Naive thymus-derived CD8-positive, alpha-beta T cell (primary cell): ENCODE data around the gene MAP7D2. TPM values are rescaled to one million over a fixed set of nuclear protein-coding genes. Genes with fewer than 3 reads are reported as not detected.

Experiments
- ATAC-seq, 2 donors: fragments of 150-1000 bp; cut with Tn5 transposase in 1 of 2; sonication (Bioruptor Pico), chemical (Tn5 transposase) in 1 of 2; 1 replicate in 1 of 2; 2 replicates in 1 of 2; pipeline ENCODE4 v1.10.0; 2021; ENCODE audit warnings: mild to moderate bottlenecking in 2 of 2, moderate library complexity in 2 of 2
- POLR2A ChIA-PET: fragments of 350-600 bp; sonication (Branson Sonifier 250); formaldehyde crosslinking; loops from one replicate; lab custom pipeline; 2021; ENCODE audit warnings: antibody characterized with exemption; lab: Charles Lee
- DNase-seq, 10 donors: peaks; one replicate each; pipeline versions ENCODE4 v3.0.0 to v3.0.0-alpha.2; 2020 to 2022
- H3K27ac Mint-ChIP-seq, 10 donors: one replicate each; pipeline ENCODE4 v1.8.0; 2020 to 2022; ENCODE audit warnings: mild to moderate bottlenecking in 10 of 10, mixed read lengths in 10 of 10, moderate library complexity in 4 of 10, inconsistent platforms in 1 of 10
- H3K27me3 Mint-ChIP-seq, 5 donors: one replicate each; pipeline ENCODE4 v1.8.0; 2021 to 2022; ENCODE audit warnings: mixed read lengths in 5 of 5
- H3K36me3 Mint-ChIP-seq, 3 donors: one replicate each; pipeline ENCODE4 v1.8.0; 2020 to 2022; ENCODE audit warnings: mixed read lengths in 3 of 3, mild to moderate bottlenecking in 2 of 3, inconsistent platforms in 1 of 3
- H3K4me1 Mint-ChIP-seq, 4 donors: one replicate each; pipeline ENCODE4 v1.8.0; 2021 to 2022; ENCODE audit warnings: mixed read lengths in 4 of 4
- H3K4me3 Mint-ChIP-seq, 10 donors: one replicate each; pipeline ENCODE4 v1.8.0; 2020 to 2022; ENCODE audit warnings: mild to moderate bottlenecking in 10 of 10, mixed read lengths in 10 of 10, moderate library complexity in 6 of 10, inconsistent platforms in 1 of 10
- H3K9me3 Mint-ChIP-seq, 9 donors: one replicate each; pipeline ENCODE4 v1.8.0; 2020 to 2022; ENCODE audit warnings: mixed read lengths in 9 of 9, mild to moderate bottlenecking in 3 of 9, inconsistent platforms in 1 of 9, moderate library complexity in 1 of 9
- polyA plus RNA-seq, 3 donors: library from polyadenylated mRNA; unstranded; fragments of 300-500 nt; fragmentation: Illumina TruSeq; gene quantifications; one replicate each; pipeline ENCODE4 v1.2.3, GENCODE V29; 2021
- total RNA-seq, 8 experiments: library from RNA in 2 of 8; stranded (reverse) in 2 of 8; gene quantifications; one replicate each; pipeline ENCODE4 v1.2.3 and lab custom pipeline; 2021 to 2026

Gene MAP7D2
- total and polyA plus RNA-seq, 5 experiments from 2014 or later: 0.16 TPM; not detected in 3

DNA sequence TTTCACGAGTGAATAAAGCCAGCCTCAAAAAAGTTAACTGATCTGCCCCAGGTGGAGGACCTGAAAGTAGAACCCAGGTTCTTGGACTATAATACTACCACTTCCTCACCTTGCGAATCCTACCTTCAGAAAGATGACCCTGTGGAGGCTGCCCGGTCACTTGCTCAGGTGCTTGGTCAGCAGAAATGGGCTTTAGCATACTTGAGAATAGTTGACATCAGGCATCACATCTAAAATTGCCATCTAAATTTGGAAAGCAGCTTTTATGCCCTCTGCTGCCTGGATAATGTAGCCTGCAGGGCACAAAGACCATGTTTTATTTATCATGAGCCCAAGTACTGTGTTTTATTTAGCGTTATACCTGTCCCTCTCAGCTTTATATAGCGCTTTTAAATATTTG is 128.9 kb downstream of the MAP7D2 start:
- H3K27ac Mint-ChIP-seq: no peak overlapping the region
- no peak for ATAC-seq
- no peaks in the 10 kb centered on the region for H3K27me3 Mint-ChIP-seq
- DNase-seq: no peak
- POLR2A ChIA-PET: no interaction called here
- H3K9me3 Mint-ChIP-seq: peaks cover 0 to 7% (median 0%) of the 10 kb centered on the region in 9 donors
- peaks cover 0 to 9% (median 2%) of the 10 kb centered on the region in 3 donors for H3K36me3 Mint-ChIP-seq
- H3K4me1 Mint-ChIP-seq: peaks cover 11 to 28% (median 20%) of the 10 kb centered on the region in 4 donors
- H3K4me3 Mint-ChIP-seq: no peak overlapping the region

GRCh38 chrX:19986531-19986930 is 130.2 kb downstream of the MAP7D2 start:
- Mint-ChIP-seq H3K9me3 (peaks cover 0 to 3% (median 0%) of the 10 kb centered on the region in 9 donors), H3K27me3 (no peaks in the 10 kb centered on the region)
- DNase-seq: no peak

DNA sequence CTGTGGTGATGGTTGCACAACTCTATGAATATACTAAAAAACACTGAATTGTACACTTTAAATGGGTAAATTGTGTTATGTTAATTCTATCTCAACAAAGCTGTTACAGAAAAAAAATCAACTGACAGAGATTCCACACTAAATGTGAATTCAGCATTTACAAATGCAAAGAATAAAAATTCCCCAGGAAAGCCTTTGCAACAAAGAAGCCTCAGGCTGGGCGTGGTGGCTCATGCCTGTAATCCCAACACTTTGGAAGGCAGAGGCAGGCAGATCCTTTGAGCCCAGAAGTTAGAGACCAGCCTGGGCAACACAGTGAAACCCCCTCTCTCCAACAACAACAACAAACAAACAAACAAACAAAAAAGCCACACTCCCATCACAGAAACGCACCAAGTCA is 134.8 kb downstream of the MAP7D2 start:
- Mint-ChIP-seq H3K9me3 (peaks cover 0 to 13% (median 0%) of the 10 kb centered on the region in 9 donors), H3K36me3 (peaks cover 11 to 15% (median 12%) of the 10 kb centered on the region in 3 donors), H3K4me3 (peak overlapping the region in 1 of 10 donors; percentile 38), H3K4me1 (peaks cover 12 to 34% (median 27%) of the 10 kb centered on the region in 4 donors), H3K27me3 (no peaks in the 10 kb centered on the region), H3K27ac (peak overlapping the region in 3 of 10 donors; percentile 3 to 66 (median 26))
- POLR2A ChIA-PET: interaction anchor here (0.7 kb wide), 1 partner anchor 364 kb away, joined by 4 read pairs; no protein-coding TSS in a partner anchor
- DNase-seq: no peak
- no peak for ATAC-seq

More at GRCh38 chrX:19986531-19986930, 130.2 kb downstream of the MAP7D2 start:
- H3K27ac Mint-ChIP-seq: peak overlapping the region in 2 of 10 donors; percentile 3 to 13
- peak overlapping the region in 1 of 10 donors; percentile 22 for H3K4me3 Mint-ChIP-seq
- POLR2A ChIA-PET: no interaction called here
- H3K36me3 Mint-ChIP-seq: peaks cover 0 to 9% (median 2%) of the 10 kb centered on the region in 3 donors
- peaks cover 11 to 32% (median 25%) of the 10 kb centered on the region in 4 donors for H3K4me1 Mint-ChIP-seq
- no peak for ATAC-seq

GRCh38 chrX:19975845-19976244 is 140.9 kb downstream of the MAP7D2 start:
- H3K36me3 Mint-ChIP-seq: peaks cover 12 to 19% (median 14%) of the 10 kb centered on the region in 3 donors
- no peak for ATAC-seq
- no peaks in the 10 kb centered on the region for H3K27me3 Mint-ChIP-seq
- no peak overlapping the region for H3K4me3 Mint-ChIP-seq
- peaks cover 11 to 24% (median 16%) of the 10 kb centered on the region in 4 donors for H3K4me1 Mint-ChIP-seq
- no peak for DNase-seq
- H3K9me3 Mint-ChIP-seq: peaks cover 0 to 15% (median 0%) of the 10 kb centered on the region in 9 donors
- H3K27ac Mint-ChIP-seq: peak overlapping the region in 1 of 10 donors; percentile 22
- POLR2A ChIA-PET: no interaction called here

- Mint-ChIP-seq H3K27ac (no peak overlapping the region), H3K36me3 (peaks cover 7 to 17% (median 15%) of the 10 kb centered on the region in 3 donors), H3K4me3 (no peak overlapping the region), H3K9me3 (peaks cover 0 to 10% (median 0%) of the 10 kb centered on the region in 9 donors), H3K4me1 (peaks cover 6 to 17% (median 10%) of the 10 kb centered on the region in 4 donors), H3K27me3 (no peaks in the 10 kb centered on the region)
- POLR2A ChIA-PET: no interaction called here
- no peak for DNase-seq
- no peak for ATAC-seq
These were observed 143.7 kb downstream of the MAP7D2 start for GRCh38 chrX:19972984-19973383.

DNA sequence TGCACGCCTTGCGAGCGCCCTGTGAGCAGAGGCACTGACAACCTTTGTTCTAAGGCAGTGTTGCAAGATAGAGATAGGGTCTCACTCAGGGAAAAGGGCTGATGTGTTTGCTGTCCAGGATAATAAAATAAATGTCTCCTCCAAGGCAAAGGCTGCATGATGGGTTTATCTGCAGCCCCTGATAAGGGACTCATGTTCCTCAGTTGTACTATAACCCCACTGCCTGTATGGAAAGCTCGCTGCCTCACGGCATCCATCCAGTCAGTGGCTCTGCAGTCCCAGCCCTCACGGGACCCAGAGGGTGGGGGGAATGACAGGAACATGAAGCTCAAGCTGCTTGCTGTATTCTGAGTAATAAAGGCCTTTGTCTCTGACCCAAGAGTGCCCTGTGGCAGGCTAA is 148.4 kb downstream of the MAP7D2 start:
- Mint-ChIP-seq H3K36me3 (peaks cover 0 to 38% (median 16%) of the 10 kb centered on the region in 3 donors), H3K27me3 (no peaks in the 10 kb centered on the region), H3K4me3 (no peak overlapping the region)

GRCh38 chrX:19966056-19966455 is 150.7 kb downstream of the MAP7D2 start:
- Mint-ChIP-seq H3K4me3 (no peak overlapping the region), H3K4me1 (peaks cover 0 to 10% (median 5%) of the 10 kb centered on the region in 4 donors), H3K9me3 (no peaks in the 10 kb centered on the region), H3K27ac (peak overlapping the region in 2 of 10 donors; percentile 9 to 39), H3K36me3 (peaks cover 0 to 47% (median 16%) of the 10 kb centered on the region in 3 donors), H3K27me3 (no peaks in the 10 kb centered on the region)
- DNase-seq (no peak), ATAC-seq (no peak)
- POLR2A ChIA-PET: no interaction called here

More for the DNA sequence above, 148.4 kb downstream of the MAP7D2 start:
- ATAC-seq (no peak), DNase-seq (no peak)
- H3K27ac Mint-ChIP-seq: no peak overlapping the region
- peaks cover 0 to 14% (median 6%) of the 10 kb centered on the region in 4 donors for H3K4me1 Mint-ChIP-seq
- no peaks in the 10 kb centered on the region for H3K9me3 Mint-ChIP-seq
- POLR2A ChIA-PET: no interaction called here

DNA sequence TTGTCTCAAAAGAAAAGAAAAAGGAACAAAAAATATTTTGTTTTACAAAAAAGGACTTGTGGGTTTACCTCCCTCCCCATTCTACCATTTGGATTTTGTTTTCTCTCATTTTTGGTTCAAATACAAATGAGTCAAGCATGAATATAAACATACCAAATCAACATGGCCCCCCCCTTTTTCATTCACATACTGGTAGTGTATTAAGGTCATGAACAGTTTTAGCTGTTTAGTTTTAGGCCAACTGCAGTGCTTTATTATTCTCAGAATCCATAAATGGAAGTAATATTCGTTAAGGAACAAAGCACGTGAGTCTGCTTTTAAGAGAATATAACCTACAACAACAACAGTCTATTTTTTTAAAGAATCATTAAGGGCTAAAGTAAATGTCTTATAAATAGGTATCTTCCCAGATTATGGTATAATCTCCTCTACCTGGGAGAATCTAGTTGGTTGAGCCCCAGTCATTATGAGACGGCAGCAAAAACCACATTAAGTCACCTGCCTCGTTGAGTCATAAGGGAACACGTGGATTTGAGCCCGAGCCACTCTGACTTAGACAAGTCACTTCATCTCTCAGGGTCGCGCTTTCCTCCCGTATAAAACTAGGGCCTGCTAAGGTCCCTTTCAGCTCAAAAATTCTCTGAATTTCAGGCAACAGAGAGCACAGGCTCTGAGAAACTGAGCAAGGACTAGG is 152.5 kb downstream of the MAP7D2 start:
- POLR2A ChIA-PET: no interaction called here
- Mint-ChIP-seq H3K36me3 (peaks cover 0 to 44% (median 16%) of the 10 kb centered on the region in 3 donors), H3K4me1 (peaks cover 0 to 8% (median 4%) of the 10 kb centered on the region in 4 donors), H3K9me3 (no peaks in the 10 kb centered on the region), H3K27me3 (no peaks in the 10 kb centered on the region), H3K4me3 (no peak overlapping the region), H3K27ac (no peak overlapping the region)
- no peak for DNase-seq
- no peak for ATAC-seq

DNA sequence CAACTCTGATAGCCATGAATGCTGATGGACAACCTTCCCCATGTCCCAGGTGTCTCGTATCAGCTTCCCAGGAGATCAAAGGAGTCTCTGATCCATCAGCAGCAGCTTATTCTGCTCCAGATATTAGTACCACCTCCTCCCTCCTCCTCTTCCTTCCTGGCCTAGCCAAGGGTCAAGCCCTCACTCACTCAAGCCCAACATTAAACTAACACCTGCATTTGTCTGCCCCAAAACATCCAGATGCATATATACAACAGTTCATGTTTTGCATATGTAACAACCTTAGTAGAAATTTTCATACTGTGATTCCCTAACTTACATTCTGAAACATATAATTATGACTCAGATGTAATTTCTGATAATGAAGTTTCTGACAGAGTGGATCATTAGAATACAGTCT is 155.8 kb downstream of the MAP7D2 start:
- no peak for DNase-seq
- Mint-ChIP-seq H3K27ac (no peak overlapping the region), H3K4me3 (no peak overlapping the region), H3K4me1 (peaks cover 0 to 4% (median under 1%) of the 10 kb centered on the region in 4 donors), H3K27me3 (no peaks in the 10 kb centered on the region), H3K9me3 (no peaks in the 10 kb centered on the region), H3K36me3 (peaks cover 0 to 31% (median 7%) of the 10 kb centered on the region in 3 donors)
- no peak for ATAC-seq
- POLR2A ChIA-PET: no interaction called here

GRCh38 chrX:19958552-19959486 is 157.9 kb downstream of the MAP7D2 start:
- Mint-ChIP-seq H3K27ac (no peak overlapping the region), H3K9me3 (no peaks in the 10 kb centered on the region), H3K27me3 (no peaks in the 10 kb centered on the region), H3K36me3 (peaks cover 0 to 21% (median 0%) of the 10 kb centered on the region in 3 donors), H3K4me3 (no peak overlapping the region), H3K4me1 (peaks cover 0 to 4% (median under 1%) of the 10 kb centered on the region in 4 donors)
- DNase-seq (no peak), ATAC-seq (no peak)
- POLR2A ChIA-PET: no interaction called here

DNA sequence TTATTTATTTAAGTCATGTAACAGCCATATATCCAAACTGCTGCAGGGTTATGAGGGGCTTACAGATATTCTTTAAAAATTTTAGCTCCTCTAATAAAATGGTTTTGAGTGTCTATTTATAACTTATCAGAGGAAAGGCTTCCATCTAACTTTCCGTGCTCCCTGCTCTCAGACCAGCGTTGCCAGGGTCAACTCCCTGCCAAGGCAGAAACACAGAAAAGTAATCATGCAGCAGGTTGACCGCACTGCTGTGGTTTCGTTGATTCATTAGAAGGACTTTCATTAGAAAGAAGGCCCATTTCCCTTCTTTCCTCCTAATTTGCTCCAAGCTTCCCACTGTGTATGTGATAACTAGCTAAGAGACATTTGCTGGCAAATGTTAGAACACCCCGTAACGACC is 159.8 kb downstream of the MAP7D2 start:
- Mint-ChIP-seq H3K27ac (no peak overlapping the region), H3K4me1 (peaks cover 0 to 4% (median under 1%) of the 10 kb centered on the region in 4 donors), H3K4me3 (no peak overlapping the region), H3K27me3 (no peaks in the 10 kb centered on the region), H3K36me3 (peaks cover 0 to 22% (median 4%) of the 10 kb centered on the region in 3 donors), H3K9me3 (no peaks in the 10 kb centered on the region)
- POLR2A ChIA-PET: no interaction called here
- ATAC-seq (no peak), DNase-seq (no peak)
